ENCODE data around the gene NDUFB4.

Gene NDUFB4

DNA sequence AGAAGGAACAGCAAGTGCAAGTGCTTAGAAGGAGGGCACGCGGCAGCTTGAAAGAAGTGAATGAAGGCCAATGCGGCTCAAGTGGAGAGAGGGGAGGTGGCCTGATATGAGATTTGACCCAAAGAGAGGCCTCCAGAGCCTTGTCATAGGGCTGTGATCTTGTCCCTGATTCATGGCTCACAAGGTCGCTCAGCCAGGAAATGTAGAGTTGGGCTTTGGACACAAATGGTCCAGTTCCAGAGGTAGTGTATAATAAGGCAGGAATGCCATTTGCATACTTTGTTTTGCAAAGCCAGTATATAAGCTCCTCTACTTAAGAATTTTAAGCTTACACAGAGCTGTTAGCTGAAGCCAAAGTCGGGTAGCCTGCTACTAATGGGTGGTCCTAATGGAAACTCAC is 52.2 kb downstream of the NDUFB4 start:
- TF ChIP-seq, protein P1, sequence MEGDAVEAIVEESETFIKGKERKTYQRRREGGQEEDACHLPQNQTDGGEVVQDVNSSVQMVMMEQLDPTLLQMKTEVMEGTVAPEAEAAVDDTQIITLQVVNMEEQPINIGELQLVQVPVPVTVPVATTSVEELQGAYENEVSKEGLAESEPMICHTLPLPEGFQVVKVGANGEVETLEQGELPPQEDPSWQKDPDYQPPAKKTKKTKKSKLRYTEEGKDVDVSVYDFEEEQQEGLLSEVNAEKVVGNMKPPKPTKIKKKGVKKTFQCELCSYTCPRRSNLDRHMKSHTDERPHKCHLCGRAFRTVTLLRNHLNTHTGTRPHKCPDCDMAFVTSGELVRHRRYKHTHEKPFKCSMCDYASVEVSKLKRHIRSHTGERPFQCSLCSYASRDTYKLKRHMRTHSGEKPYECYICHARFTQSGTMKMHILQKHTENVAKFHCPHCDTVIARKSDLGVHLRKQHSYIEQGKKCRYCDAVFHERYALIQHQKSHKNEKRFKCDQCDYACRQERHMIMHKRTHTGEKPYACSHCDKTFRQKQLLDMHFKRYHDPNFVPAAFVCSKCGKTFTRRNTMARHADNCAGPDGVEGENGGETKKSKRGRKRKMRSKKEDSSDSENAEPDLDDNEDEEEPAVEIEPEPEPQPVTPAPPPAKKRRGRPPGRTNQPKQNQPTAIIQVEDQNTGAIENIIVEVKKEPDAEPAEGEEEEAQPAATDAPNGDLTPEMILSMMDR (IDR thresholded peaks at IDR 0.05): no peak

DNA sequence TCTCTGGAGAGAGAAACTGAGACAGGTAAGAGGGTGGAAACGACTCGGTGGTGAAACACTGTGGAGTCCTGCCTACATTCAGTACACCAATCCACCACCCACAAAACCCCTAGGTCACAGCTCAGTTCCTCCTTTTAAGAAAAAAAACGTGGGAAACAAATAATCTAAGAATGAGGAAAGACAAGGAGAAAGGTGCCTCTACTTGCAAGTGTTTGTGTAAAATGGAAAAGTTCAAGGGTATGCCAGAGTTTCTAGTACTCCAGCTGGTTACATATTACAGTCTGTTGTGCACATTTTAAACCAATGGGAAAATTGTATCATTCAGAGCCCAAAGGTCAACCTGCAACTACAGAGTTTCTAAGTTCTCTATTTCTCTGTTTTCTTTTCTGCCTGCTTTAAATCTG is 53.7 kb downstream of the NDUFB4 start:
- TF ChIP-seq, protein P1 (IDR thresholded peaks at IDR 0.05): no peak

DNA sequence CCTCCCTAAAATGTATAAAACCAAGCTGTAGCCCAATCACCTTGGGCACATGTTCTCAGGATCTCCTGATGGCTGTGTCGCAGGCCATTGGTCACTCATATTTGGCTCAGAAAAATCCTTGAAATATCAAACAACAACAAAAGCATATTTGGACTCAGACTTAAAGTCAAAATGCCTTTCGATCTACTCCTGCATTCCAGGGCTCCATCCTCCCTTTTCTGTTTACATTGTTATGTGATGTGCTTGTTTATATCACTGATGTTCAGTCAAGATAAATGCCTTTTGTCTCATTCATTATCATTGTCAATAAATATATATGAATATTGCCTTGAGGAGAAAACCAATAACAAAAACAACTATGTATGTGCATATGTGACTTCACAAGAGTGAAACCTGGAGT is 54.2 kb downstream of the NDUFB4 start:
- TF ChIP-seq, protein P1 (IDR thresholded peaks at IDR 0.05): no peak
